ENCODE data around the gene ATG7.

The ATG7 gene

GRCh38 chr3:11602239-11602840, 330.1 kb downstream of the ATG7 start:
- DNase-seq, result no peak

- no peak for DNase-seq
Observed at GRCh38 chr3:11602886-11603527, 330.8 kb downstream of the ATG7 start.

DNA sequence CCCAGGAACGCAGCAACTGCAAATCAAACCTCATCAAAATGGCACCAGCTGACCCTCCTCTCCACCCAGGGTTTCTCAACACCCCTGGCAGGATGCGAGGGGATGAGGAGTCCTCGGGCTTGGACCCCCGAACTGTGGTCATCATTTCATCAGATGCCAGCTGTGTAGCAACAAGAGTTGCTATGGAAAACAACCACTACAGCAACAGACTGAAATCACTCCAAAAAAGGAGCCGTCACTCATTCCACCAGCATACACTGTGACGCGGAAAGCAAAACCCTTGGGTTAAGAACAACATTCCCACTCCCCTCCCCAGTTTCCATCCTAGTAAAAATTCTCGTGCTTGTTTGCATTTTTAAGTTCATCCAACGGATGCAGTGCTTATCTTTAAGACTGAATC, 331.4 kb downstream of the ATG7 start:
- no peak for DNase-seq

GRCh38 chr3:11604139-11604892, 332.1 kb downstream of the ATG7 start:
- DNase-seq, result no peak

DNA sequence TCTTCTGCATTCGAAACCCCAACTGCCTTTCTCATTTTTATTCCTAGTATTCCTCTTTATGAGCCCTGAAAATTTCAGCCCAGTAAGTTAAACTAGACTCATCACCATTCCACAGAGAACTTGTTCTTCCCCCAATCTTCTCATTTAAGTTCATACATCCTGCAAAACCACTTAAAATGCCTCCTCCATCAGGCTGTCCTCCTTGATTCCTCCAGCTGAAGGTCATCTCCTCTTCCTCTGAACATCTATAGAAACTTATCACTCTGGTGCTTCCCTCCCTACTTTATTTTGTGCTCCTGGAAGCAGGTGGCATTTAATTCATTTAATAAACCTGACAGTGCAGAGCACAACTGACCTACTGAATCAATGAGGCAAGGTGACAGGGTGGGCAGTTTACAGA, 333.2 kb downstream of the ATG7 start:
- DNase-seq, result no peak

DNA sequence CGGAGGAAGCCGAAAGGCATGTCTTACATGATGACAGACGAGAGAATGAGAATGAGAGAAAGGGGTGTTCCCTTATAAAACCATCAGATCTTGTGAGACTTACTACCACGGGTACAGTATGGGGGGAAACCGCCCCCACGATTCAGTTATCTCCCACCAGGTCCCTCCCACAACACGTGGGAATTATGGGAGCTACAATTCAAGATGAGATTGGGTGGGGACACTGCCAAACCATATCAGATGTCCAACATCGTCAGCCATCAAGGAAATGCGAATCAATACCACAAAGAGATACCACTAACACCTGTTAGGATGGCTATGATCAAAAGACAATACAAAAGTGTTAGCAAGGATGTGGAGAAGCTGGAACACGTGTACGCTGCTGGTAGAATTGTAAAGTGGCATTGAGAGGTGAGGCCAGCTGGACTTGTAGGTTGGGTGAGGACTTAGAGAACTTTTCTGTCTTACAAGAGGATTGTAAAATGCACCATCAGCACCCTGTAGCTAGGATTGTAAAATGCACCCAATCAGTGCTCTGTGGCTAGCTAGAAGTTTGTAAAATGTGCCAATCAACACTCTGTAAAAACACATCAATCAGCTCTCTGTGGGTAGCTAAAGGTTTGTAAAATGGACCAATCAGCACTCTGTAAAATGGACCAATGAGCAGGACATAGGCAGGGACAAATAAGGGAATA, 334.0 kb downstream of the ATG7 start:
- no peak for DNase-seq

- DNase-seq, result no peak
Observed at GRCh38 chr3:11606865-11607440, 334.8 kb downstream of the ATG7 start.
